ENCODE data around the gene NT5C. TPM values are rescaled to one million over a fixed set of nuclear protein-coding genes. Genes with fewer than 3 reads are reported as not detected.

Gene NT5C
- polyA plus RNA-seq, 3 donors = 52.8 to 72.7 (median 69.7) TPM

- no peak for DNase-seq
Measured at GRCh38 chr17:75097865-75098264, 33.7 kb downstream of the NT5C start.

GRCh38 chr17:75096082-75096625 lies 35.4 kb downstream of the NT5C start:
- peak; percentile 37 for DNase-seq

GRCh38 chr17:75094871-75095399 lies 36.6 kb downstream of the NT5C start:
- DNase-seq = no peak

GRCh38 chr17:75093548-75094158 lies 37.9 kb downstream of the NT5C start:
- DNase-seq = no peak

DNA sequence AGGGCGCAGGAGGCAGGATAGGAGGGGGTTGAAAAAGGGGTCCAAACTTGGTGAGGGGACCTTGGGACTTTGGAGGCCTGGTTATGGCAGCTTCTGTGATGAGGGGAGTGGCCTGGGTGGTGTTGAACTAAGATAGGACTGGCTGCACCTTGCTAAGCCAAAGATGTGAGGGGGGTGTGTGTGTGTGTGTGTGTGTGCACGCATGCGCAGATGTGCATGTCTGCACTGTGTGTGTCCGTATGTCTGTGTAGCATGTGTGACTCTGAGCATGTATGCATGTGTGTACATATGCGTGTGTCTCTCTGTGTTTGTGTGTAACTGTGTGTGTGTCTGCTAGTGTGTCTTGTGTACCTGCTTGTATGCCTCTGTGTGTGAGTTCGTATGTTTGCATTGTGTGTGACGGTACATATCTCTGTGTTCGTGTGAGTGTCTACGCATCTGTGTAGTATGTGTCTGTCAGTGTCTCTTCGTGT lies 39.7 kb downstream of the NT5C start:
- no peak for DNase-seq

DNA sequence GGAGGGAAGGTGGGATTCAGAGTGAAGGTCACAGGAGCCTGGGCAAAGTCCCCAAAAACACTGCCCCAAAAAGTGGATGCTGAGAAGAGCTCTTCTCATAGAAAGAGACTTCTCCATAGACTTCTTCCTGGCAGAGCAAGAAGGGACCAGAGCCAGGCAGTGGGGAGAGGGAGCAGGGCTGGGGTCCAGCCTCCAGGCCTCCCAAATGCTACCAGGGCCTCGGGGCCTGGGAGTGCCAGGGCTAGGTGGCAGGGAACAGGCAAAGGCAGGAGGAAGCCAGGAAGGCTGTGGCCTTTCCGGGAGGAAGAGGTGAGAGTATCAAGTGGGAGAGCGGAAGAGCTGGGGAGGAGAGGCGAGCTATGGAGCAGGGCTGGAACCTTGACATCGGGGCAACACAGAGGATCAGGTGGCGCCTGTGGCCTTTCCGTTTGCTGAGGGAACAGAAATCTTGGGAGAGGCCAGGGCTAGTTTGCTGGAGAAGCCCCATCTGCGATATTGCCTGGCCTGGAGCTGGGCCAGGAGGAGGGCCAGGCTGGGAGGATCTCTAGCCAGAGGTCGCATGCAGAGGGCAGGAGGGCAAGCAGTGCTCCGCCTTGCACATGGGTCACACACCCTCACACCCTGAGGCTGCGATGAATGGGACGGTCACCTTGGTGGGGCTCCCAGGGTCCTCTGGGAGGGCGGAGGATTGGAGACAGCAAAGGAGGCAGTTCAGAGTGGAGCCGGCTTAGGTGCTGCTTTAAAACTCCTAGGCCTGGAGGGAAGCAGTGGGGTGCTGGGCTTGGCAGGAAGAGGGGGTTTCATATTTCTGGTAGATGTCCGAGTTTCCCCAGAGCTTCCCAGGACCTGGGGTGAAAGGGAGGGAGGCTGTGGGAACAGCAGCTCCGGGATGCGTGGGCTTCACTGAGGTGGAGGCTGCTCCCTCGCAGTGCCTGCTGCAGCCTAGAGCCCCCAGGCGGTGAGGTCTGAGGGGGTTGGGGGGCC lies 40.4 kb downstream of the NT5C start:
- no peak for DNase-seq

DNA sequence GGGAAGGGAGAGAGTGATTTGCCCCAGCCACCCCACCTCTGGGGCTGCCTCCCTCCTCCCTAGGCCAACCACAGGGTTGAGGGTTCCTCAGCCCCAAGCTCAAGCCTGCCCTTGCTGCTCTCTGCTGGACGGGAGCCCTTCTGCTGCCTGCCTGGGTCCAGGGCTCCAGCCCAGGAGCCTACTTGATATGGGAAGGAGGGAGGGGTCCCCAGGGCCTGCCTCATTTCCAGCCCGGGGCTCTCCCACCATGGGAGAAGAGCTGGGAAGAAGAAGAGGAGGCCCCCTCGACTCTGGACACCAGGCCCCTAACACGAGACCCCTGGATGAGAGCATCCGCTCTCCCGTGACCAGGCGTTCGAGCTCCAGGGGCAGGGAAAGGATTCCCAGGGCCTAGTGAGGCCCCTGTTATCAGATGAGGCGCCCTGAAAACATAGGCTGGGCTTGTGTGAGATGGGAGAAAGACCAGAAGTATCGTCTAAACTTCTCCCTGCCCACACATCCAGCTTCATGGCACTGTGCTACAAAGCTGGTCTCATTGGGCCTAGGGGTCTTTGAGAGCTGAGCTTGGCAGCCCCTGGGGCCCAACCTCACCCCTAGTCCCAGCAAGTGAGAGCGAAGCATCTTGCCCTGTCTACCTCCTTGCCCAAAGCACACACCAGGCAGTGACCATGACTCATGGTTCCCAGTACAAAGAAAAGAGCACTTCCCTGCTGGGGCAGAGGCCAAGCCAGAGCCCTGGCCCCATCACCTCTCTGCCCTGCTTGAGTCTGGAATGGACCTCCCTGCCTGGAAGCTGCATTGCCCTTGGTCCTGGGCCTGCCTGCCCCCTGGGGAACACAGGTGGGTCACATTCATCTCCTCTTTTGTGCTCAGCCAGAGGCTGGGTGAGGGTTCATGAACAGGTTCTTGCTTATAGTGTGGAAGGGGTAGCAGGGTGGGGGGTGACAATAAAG lies 42.8 kb downstream of the NT5C start:
- no peak for DNase-seq

DNA sequence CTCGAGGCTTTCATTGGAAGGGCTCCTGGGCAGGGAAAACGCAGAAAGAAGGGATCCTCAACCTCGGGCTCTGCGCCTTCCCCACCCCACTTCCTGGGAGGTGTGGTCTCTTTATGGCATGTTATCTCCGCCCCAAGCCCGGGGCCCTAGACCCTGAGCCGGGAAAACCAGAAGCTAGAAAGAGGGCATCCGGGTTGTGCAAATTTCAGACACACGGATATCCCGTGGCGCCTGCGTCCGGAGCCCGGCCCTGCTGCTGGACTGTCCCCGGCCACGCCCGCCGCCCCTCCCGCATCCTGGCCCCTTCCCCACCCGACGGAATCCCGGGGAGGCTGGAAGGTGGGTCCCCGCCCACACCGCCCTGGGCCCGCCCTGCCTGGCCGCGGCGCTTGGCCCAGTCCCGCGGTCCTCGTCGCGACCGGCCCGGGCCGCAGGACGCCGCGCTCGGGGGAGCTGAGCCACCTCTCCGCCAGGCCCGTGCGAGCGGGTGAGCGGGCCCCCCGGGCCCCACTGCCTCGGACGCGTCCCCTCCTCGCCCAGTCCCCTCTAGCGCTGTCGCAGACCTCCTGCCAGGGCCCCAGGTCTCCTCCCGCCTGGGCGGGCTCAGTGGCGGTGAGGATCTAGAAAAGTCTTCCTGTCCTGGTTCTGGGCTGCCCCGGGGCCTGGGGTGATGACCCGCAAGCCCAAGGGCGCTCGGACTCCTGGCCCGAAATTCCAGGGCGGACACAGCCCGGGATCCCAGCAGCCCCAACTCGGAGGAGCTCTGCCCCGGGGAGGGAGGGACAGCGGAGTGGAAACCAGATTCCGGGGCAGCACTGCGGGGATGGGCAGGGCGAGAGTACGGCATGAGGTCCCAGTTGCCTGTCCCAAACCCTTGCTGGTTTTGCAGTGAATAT lies 43.7 kb downstream of the NT5C start, which contains the start of gene SLC16A5:
Gene SLC16A5 (plus strand): TSS at position 397 of the 896 bp plus-strand sequence. CDS start 5,683 bp downstream, outside the sequence.
- DNase-seq = peak; percentile 90

GRCh38 chr17:75087182-75087557 lies 44.4 kb downstream of the NT5C start:
- DNase-seq = no peak

DNA sequence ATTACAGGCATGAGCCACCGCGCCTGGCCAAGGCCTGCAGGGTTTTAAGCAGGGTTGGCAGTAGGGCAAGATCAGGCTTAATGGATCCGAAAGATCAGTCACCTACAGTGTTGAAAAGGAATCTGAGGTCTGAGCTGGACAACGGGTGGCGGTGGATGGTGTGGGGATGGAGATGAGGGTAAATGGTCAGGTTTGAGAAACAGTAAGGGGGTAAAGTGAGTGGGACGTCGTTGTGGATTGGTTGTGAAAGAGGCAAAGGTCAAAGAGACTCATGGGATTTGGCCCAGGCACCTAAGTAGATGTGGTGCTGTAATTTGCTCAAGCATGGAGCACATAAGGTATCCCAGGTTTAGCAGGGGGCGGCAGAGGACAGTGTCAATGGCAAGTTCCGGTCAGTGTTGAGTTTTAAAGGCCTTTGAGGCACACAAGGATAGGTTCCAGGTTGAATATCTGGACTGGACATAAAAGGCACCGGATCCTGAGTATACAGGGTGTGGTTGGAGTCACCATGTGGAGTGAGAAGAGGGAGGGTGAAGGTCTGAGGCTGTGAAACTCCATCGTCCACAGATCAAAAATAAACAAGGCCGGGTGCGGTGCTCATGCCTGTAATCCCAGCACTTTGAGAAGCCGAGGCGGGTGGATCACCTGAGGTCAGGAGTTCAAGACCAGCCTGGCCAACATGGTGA lies 44.9 kb downstream of the NT5C start:
- no peak for DNase-seq

DNA sequence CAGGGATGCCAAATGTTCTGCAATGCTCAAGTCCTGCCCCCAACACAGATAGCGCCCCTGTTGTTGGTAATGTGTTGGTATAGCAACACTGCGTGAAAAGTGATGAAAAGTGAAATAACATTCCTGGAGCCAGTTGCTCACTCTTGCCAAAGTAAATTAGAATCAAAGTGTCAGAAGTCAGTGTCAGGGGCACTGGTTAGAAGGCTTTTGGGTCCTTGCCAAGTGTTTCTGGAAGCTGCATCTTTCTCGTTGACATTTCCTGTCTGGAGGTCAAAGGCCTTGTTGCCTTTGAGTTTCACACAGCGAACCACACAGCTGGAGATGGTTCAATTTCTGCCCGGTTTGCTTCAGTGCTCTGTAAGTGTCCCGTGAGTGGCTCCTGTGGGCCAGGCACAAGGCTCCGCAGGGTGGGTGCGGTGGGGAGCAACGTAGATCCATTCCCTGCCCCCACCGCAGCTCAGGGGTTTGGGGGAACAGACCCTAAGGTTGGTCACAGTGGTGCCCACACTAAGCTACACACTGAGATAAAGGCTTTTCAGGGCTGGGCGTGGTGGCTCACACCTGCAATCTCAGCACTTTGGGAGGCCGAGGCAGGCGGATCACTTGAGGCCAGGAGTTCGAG lies 47.4 kb downstream of the NT5C start:
- peak; percentile 54 for DNase-seq

GRCh38 chr17:75082683-75083082 lies 48.9 kb downstream of the NT5C start:
- DNase-seq = no peak

GRCh38 chr17:75081611-75082540 lies 49.7 kb downstream of the NT5C start:
- no peak for DNase-seq

Measured in renal pelvis (tissue), 4 donors.